ENCODE measurements around the gene ZNF618.

DNA sequence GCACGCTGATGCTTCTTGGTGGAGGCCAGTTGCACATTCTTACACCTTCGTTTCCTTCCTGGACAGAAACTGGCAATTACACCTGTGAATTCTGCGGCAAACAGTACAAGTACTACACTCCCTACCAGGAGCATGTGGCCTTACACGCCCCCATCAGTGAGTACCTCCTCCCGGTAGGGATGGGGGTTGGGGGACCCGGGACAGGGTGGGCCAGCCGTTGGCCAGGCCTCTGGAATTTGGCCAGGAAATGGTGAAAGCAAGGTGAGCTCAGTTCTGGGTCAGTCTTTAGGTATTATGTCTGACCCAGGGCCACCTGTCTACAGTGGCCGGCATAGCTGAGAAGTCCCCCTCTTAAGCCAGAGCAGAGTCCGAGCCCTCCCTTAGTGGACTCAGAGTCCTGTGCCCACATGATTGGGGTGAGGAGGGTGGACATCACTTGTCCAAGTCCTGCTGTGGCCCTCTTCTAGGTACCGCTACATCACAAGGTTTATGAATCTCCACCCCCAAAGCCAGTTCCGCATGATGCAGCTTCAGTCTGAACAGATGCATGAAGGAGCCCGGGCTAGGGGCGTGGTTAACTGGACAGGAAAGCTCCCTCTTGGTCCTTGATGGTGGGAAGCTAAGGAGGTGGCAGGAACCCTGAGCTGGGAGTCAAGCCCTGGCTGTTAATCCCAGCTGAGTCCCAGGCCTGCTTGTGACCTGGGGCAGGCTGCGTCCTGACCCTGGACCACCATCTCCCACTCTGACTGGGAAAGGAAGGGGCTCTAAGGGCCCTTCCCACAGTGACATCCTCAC is 140.7 kb downstream of the ZNF618 start:
- TF ChIP-seq CTCF (IDR thresholded peaks at IDR 0.05) (no peak), POLR2AphosphoS5 (IDR thresholded peaks at IDR 0.05) (no peak)

Data from prostate gland (tissue), 2 donors.